NCI-H460 (cell line): Measurements from ENCODE around the gene RNF123. TPM values are rescaled to one million over a fixed set of nuclear protein-coding genes. Genes with fewer than 3 reads are reported as not detected.
A peak's percentile ranks its signal among the peaks of the same experiment; 100 is the strongest.

ENCODE experiments used
- DNase-seq: peaks from one replicate; pipeline ENCODE4 v3.0.0-alpha.2; 2016; ENCODE audit warnings: low read depth; ENCODE audit errors: extremely low read depth
- total RNA-seq: library from RNA; depleted of rRNA; stranded (reverse); fragments of >200 nt; shearing (Covaris generic); gene quantifications from 2 replicates; pipeline ENCODE4 v1.2.3, GENCODE V29; 2014

RNF123 gene
- total RNA-seq, 1 experiment from 2014 or later: 18.2 TPM

DNA sequence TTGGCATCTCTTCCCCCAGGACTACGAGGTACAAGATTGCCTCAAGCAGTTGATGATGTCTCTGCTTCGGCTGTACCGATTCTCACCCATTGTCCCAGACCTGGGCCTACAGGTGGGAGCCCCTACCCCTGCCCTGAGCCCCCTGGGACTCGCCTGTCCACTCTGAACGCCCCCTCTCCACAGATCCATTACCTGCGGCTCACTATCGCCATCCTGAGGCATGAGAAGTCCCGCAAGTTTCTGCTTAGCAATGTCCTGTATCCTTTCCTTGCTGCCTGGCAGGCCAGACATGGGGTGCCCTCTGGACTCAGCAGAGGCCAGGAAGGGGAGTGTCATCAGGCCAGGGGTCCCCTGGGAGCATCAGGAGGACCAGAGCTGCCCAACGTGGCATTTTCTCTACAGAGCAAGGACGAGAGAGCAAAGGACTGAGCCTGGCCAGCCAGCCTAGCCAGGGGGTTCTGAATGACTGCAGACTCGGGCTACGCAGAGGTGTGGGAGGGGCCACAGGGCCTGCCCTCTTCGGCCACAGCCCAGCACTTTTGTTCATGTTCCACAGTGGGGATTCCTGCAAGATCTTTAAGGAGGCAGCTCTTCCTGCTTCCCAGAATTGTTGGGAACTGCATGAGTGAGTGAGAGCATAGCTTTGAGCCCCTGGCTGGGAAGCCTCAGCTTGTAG lies 11.2 kb downstream of the RNF123 start:
- no peak for DNase-seq

DNA sequence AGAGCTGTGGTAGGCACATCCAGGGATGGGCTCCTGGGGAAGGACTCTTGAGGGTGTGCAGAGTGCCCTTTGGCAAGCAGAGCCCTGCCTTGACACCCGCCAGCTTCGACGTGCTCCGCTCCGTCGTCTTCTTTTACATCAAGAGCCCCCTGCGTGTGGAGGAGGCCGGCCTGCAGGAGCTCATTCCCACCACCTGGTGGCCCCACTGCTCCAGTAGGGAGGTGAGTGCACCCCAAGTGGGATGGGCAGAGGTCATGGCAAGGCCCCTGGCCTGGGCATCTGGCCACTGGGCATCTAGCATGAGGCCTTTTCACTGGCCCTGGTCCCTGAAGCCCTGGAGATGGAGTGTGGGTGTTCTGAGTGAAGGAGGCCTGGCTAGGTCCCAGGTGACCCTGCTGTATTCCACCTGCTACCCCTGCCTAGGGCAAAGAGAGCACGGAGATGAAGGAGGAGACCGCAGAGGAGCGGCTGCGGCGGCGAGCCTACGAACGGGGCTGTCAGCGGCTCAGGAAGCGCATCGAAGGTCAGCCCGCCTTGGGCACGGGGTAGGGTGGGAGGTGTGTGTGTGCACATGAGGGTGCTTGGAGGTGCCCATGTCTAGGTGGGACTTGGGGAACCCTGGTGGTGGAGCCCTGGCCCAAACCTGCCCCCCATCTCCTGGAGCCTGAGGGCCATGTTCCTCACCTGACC lies 12.2 kb downstream of the RNF123 start:
- DNase-seq: no peak

DNA sequence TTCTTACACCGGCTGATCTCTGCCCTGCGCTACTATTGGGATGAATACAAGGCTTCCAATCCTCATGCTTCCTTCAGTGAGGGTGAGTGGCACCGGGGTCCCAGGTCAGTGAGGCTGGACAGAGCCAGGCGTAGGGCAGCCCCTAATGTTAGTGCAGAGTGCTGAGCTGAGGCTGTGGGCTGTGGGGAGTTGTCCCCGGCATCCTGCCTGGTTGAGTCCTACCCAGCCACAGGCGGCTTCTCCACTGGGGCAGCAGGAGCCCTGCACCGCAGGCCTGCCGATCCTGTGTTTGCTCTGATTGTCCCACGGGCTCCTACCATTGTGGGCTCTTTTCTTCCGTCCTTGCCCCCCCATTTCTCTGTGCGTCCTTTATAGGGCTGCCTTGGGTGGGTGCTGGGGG lies 13.3 kb downstream of the RNF123 start:
- DNase-seq: no peak

DNA sequence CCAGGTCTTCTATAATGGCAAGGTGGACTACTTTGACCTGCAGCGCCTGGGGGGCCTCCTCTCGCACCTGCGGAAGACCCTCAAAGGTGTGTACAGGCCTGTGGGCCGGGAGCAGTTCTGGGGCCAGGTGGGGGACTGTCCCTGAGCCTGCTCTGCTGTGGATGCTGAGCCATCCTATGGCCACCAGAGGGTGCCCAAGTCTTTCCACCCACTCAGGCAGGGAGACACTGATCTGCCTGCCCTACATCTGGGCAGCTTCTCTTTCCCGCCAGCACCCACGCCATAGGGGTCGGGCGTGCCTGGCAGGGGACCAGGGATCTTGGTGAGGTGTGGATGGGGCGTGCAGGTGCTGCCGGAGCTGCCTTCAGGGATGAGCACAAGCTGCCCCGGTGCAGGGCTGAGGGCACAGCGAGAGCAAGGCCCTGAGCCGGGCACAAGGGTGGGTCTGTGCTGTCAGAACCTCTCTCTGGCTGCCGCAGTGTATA lies 14.1 kb downstream of the RNF123 start:
- DNase-seq: peak; percentile 60

DNA sequence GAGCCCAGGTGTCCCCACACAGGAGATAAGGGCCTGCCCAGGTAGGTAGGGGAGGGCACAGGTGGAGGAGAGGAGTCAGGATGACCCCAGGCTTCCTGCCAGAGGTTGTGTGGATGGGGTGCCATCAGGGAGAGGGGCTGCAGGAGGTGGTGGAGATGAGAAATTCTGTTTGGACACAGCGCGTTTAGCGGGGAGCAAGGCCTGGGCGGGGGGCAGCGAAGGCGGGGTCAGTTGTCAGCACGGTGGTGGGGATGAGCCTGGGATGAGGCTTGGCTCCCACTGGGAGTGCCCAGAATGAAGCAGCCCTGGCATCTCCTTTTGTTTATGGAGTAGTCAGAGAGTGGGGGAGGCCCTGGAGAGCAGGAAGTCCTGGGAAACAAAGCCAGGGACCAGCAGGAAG lies 14.6 kb downstream of the RNF123 start:
- no peak for DNase-seq

DNA sequence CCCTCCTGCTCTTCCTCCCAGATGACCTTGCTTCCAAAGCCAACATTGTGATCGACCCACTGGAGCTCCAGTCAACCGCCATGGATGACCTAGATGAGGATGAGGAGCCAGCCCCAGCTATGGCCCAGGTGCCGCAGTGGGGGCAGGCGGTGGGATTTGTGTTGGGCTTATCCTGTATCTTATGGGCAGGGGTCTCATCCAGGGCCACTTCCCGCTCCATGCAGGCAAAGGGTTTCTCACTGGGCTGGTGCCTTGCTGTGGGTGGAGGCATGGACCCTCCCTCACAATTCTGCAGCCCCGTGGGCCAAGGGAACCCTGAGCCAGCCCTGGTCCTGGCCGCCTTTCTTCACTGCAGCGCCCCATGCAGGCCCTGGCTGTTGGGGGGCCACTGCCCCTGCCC lies 15.3 kb downstream of the RNF123 start:
- no peak for DNase-seq

DNA sequence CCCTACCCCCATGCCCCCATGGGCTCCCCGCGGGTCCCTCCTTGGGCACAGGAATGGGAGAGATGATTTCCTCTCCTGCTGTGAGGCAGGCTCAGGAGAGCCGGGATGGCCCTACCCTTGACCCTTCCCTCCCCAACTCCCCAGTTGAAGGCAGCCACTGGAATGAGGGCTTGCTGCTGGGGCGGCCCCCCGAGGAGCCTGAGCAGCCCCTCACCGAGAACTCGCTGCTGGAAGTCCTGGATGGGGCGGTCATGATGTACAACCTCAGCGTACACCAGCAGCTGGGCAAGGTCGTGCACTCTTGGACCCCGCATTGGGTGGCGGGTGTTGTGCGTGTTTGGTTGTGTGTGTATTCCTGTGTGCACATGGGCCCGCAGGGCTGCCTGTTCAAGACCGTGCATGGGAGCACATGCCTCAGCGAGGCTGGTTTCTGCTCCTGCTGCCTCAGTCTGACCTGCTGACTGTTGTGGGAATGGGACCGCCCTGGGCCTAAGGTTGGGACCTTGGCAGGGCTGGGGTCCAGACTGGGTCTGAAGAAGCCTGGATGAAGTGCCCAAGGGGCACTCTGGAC lies 16.1 kb downstream of the RNF123 start:
- DNase-seq: no peak

DNA sequence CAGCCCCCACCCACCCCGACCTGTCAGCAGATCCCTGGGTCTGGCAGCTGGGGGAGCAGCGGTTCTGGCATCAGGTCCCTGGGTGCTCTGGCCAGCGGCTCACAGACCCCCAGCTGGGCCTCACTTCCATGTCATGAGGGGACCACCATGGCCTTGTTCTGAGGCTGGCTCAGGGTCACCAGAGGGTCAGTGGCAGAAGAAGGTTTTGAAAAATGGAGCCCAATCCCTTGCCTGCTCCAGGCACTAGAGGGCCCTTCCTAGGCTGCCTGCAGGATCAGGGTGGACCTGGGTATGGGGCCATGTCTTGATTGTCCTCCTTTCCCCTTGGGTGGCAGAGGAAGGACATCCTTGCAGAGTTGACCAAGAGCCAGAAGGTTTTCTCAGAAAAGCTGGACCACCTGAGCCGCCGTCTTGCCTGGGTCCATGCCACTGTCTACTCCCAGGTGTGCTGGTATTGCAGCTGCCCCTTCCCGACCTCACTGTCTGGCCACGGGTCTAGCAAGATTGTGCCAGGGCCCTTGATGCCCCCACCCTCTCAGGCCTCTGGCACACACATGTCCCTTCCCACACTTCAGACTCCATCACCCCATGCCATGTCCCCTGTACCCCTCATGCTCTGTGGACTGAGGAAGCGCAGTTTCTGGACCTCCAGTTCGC lies 17.2 kb downstream of the RNF123 start:
- no peak for DNase-seq

DNA sequence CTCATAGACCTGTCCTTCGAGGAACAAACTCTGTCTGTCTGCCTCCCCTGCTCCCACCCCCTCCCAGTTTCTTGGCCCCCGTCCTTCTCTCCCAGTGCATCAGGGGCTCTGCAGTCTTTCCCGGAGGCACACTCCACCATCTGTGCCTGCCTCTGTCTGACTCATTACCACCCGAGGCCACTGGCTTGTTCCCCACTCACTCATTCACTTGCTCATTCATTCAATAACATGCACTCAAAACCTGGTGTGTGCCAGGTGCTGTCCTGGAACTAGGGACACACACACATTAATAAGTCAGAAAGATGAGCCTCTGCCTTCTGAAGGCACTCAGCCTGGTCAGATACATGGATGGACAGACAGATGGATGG lies 17.7 kb downstream of the RNF123 start:
- no peak for DNase-seq

DNA sequence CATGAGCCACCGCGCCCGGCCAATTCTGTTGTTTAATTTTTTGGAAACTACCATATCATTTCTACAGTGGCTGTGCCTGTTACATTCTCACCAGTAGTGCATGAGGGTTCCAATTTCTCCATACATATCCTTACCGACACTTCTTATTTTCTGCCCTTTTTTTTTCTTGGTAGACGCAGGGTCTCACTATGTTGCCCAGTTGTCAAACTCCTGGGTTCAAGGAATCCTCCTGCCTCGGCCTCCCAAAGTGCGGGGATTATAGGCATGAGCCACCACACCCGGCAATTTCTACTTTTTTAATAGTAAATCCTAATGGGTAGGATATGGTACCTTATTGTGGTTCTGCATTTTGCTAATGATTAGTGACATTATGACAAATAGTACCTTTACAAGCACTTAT lies 20.5 kb downstream of the RNF123 start:
- DNase-seq: no peak

DNA sequence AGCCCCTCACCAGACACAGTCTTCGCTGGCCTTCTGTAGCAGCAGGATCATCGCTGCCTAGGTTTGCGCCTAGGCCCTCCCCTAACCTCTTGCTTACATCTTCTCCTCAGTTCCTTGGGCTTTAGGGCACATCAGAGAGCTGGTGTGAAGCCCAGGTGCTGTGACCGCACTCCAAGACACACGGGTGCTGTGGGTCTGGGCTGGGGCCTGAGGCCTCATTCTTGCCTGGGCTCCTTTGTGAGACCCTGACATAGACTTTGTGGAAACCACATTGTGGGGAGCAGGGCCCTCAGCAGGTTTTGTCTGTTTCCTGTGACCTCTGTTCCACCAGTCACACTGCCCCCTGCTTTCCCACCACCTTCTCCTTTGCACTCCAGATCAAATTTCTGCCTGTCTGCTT lies 22.1 kb downstream of the RNF123 start:
- DNase-seq: no peak

DNA sequence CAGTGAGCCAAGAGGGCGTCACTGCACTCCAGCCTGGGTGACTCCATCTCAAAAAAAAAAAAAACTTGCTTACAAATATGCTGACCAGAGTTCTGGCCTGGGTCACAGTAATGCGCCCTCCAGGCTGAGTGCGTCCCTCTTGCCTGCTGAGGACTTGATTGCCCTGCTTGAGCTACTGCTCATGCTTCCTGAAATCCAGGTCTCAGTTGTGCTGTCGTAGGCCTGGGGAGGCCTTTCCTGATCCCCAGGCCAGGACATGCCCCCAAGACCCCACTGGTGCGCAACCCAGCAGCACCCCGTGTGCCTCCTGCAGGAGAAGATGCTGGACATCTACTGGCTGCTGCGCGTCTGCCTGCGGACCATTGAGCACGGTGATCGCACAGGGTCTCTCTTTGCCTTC lies 22.8 kb downstream of the RNF123 start:
- no peak for DNase-seq

DNA sequence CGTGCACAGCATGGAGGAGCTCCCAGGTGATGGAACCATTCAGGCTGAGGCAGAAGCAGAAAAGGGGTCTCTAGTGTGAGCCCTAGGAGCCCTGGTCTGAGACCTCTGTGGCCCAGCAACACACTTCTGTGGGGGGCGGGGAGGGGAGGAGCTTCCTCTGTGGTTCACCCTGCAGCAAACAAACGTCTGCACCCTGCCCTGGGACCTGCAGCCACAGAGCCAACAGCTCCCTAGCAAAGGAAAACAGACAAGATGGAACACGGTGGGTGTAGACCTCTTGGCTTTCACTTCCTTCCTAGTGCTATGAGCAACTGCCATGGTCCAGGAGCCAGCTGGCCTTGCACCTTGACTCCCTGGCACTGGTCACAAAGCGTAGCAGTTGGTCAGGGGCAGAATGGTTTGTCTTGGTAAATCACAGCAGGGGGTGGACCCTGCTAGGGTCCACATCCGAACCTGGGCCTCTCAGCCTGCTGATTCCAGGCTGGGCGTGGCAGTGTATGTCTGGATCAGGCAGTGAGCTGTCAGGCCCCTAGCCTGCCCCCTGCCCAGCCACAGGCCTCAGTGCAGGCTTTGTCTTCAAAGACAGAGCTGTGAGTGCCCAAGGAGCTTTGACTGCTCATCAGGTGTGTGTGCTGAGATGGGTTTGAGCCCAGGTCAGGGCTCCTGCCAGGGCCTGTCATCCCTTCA lies 23.4 kb downstream of the RNF123 start:
- DNase-seq: no peak

DNA sequence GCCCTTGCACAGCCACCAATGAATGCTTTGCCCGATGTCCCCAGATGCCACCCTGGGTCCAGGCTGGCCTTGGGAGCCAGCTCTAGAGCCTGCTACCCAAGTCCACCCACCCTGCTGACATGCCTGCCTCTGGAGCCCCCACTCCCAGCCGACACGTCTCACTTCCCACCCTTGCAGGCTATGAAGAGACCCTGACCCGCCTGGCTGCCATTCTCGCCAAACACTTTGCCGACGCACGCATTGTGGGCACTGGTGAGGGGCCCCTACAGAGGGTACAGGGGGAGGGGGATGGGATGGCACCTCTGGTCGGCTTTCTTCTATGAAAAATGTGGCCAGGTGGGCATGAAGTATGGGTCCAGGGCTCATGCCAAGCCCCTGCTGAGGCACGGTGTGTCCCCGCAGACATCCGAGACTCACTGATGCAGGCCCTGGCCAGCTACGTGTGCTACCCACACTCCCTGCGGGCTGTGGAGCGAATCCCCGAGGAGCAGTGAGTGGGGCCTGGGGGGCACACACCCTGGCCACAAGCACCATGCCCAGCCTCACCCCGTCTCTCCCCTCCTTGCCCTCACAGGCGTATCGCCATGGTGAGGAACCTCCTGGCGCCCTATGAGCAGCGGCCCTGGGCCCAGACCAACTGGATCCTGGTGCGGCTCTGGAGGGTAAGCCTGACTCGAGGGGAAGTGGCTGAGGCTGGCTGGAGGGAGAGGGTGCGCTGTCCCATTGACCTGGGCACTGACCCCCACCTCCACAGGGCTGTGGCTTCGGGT lies 24.2 kb downstream of the RNF123 start:
- no peak for DNase-seq

DNA sequence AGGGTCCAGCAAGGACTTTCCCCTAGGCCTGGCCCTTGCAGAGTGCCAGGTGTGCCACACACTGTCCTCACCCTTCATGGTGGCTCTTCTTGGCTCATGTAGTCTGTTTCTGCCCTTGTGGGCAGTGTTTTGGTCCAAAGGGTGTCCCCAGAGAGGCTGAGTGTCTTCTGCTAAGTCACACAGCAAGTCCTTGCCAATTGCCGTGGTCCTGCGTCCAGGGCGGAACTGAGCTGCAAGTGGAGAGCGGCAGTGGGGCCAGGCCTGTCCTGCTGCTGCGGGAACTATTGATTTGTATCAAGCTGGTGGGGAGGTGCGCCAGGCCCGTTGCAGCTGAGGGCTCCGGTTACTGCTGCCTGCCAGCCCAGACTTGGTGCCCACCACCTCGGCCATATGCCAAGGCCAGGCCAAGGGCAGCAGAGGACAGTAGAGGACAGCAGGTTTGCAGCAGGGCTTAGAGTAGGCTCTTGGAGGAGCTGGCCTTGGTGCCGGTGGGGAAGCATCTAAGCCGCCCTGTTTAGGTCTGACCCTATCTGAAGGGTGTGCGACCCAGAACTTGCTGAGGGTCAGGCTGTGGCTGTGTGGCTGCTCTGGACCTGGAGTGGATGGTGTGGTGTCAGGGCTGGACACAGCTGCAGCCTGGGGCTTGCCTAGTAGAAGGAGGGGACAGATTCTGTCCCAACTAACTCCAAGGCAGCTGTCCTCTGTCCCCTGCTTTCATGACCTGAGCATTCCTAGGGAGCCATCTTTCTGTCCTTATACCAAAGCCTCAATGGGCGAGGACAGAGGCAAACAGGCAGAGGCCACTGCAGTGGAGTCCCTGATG lies 25.6 kb downstream of the RNF123 start:
- DNase-seq: no peak

DNA sequence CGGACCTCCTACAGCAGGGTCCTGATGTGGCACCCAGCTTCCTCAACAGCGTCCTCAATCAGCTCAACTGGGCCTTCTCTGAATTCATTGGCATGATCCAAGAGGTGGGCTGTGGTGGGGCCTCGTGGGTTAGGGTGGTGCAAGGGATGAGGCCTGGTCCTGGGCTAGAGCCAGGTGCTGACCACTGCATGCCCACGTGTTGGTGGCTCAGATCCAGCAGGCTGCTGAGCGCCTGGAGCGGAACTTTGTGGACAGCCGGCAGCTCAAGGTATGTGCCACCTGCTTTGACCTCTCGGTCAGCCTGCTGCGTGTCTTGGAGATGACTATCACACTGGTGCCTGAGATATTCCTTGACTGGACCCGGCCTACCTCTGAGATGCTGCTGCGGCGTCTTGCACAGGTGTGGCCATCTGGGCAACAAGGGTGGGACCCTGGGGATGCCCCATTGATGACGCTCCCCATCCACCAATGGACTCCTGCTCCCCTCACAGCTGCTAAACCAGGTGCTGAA lies 26.3 kb downstream of the RNF123 start:
- DNase-seq: no peak

DNA sequence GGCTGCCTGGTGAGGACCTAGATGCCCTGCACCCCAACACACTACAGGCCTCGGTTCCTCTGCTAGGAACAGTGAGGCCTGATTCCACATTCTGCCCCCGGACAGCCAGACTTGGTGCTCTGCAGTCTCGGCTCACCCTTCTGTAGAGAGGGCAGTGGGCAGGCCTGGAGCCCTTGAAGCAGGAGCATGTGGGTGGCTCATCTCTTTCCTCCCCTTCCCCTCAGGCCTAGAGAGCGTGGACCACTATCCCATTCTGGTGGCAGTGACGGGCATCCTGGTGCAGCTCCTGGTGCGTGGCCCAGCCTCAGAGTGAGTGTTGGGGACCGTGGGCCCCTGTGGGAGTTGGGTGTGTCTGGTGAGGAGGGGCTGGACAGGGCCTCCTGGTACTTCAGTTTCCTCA lies 26.8 kb downstream of the RNF123 start:
- DNase-seq: no peak

DNA sequence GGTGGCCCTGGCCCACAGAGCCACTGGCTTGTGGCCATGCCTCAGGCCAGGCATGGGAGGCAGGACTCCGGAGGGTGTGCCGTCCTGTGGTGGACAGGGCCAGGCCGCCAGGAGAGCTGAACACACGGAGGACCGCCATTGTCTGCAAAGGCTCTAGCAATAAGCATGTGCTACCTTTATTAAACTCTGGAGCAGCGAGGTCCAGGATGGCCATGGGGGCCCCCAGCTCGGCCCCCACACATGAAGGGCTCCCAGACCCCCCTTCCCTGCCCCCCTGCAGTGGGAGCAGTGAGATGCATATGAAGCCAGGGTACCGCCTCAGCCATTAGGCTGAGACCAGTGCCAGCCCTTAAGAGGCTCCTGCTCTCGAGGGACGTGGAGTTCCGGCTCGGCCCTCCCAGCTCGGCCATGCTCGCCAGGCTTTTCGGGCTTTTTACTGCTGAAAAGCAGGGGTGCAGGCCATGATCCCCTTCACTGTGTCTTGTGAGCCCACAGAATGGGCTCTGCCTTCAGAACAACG lies 27.4 kb downstream of the RNF123 start:
- no peak for DNase-seq
